ENCODE data around the gene HMGN1. TPM values are rescaled to one million over a fixed set of nuclear protein-coding genes. Genes with fewer than 3 reads are reported as not detected.

Gene HMGN1
- total and polyA plus RNA-seq, 2 donors (not counting 1 experiment from before 2014, with no cell fraction given): 117 to 317 TPM

GRCh38 chr21:39313042-39313570, 35.8 kb downstream of the HMGN1 start:
- POLR2A ChIA-PET: interaction anchor here (0.6 to 5.0 kb wide), 8 partner anchors 9 to 134 kb away, joined by 3 to 47 read pairs (median 6); partner anchors contain the start of genes HMGN1 and PSMG1
- CTCF ChIA-PET: interaction anchor here (1.0 to 1.7 kb wide), 4 partner anchors 35 to 78 kb away, joined by 3 to 7 read pairs (median 4); partner anchors contain the start of gene HMGN1
- H3K27me3 ChIP-seq (replicated peaks in 1 of 4; ENCODE audit: control extremely low read depth in 1 of 4, control insufficient read depth in 3 of 4, insufficient read depth in 4 of 4, low read length in 3 of 4): no peaks in the 10 kb centered on the region
- no peak for TF ChIP-seq CTCF (IDR thresholded peaks at IDR 0.05)
- no peak for TF ChIP-seq EZH2 (IDR thresholded peaks at IDR 0.05; ENCODE audit: borderline replicate concordance, insufficient read depth, low read depth, low read length, poor library complexity, severe bottlenecking)
- peak overlapping the region; percentile 49 to 84 for H3K27ac ChIP-seq (ENCODE audit: low read length in 2 of 2)
- H3K4me2 ChIP-seq (replicated peaks; ENCODE audit: low read depth, low read length, poor library complexity, severe bottlenecking): peak overlapping the region; percentile 94
- H2AFZ ChIP-seq (ENCODE audit: insufficient read depth, low read depth, low read length, poor library complexity, severe bottlenecking): peak overlapping the region; percentile 97
- H3K79me2 ChIP-seq (ENCODE audit: control insufficient read depth, insufficient read depth, low read length): peaks cover 39% of the 10 kb centered on the region
- peak overlapping the region in 4 of 5 experiments; percentile 62 to 83 (median 76) for H3K4me3 ChIP-seq (ENCODE audit: control extremely low read depth in 1 of 5, extremely low read depth in 1 of 5, insufficient read depth in 1 of 5, low read depth in 2 of 5, low read length in 4 of 5)
- WGBS (ENCODE audit: insufficient coverage): under 1% methylated on average over 71 of the region's 71 CpGs
- peaks cover 0 to 2% (median 0%) of the 10 kb centered on the region in 3 donors for H3K9me3 ChIP-seq (ENCODE audit: control extremely low read depth in 1 of 3, control insufficient read depth in 2 of 3, insufficient read depth in 1 of 3, low read length in 2 of 3)
- H3K4me1 ChIP-seq (ENCODE audit: control insufficient read depth in 2 of 2, insufficient read depth in 2 of 2, low read length in 2 of 2): peaks cover 11 to 24% of the 10 kb centered on the region in 2 donors
- H3K27ac Mint-ChIP-seq: peak overlapping the region; percentile 90
- intact Hi-C loops (cut with micrococcal nuclease): loop anchor here (1.0 to 5.0 kb wide), 2 partner anchors 36 to 1751 kb away; partner anchors contain the start of gene HMGN1
- H3K36me3 ChIP-seq (replicated peaks in 1 of 2; ENCODE audit: control extremely low read depth in 1 of 2, control insufficient read depth in 1 of 2, extremely low read depth in 1 of 2, insufficient read depth in 2 of 2, low read length in 1 of 2): peaks cover 2 to 19% of the 10 kb centered on the region in 2 experiments
- peak; percentile 7 for ATAC-seq (ENCODE audit: low read depth)
- peaks cover 38% of the 10 kb centered on the region for H4K20me1 ChIP-seq (ENCODE audit: control insufficient read depth, insufficient read depth, low read length, poor library complexity, severe bottlenecking)
- no peaks in the 10 kb centered on the region for H3K9me3 Mint-ChIP-seq (ENCODE audit: insufficient read depth)
- no peak for DNase-seq
- no peaks in the 10 kb centered on the region for H3K27me3 Mint-ChIP-seq
- H3K9ac ChIP-seq (ENCODE audit: low read length): peak overlapping the region; percentile 82
- peak overlapping the region; percentile 95 for H3K4me3 Mint-ChIP-seq
- H3K4me1 Mint-ChIP-seq: peaks cover 41% of the 10 kb centered on the region
